ENCODE results near the gene CSNK1A1L.

Gene CSNK1A1L

GRCh38 chr13:37072024-37072423 is 33.4 kb downstream of the CSNK1A1L start:
- H3K9me2 ChIP-seq (replicated peaks; ENCODE audit: control insufficient read depth, low read length): no peaks in the 10 kb centered on the region
- no peak overlapping the region for H3K4me2 ChIP-seq (ENCODE audit: low read length)
- no peaks in the 10 kb centered on the region; the same call in 1 of the 2 replicates for H3F3A ChIP-seq (ENCODE audit: control insufficient read depth, insufficient read depth)
- TF ChIP-seq, protein P1, sequence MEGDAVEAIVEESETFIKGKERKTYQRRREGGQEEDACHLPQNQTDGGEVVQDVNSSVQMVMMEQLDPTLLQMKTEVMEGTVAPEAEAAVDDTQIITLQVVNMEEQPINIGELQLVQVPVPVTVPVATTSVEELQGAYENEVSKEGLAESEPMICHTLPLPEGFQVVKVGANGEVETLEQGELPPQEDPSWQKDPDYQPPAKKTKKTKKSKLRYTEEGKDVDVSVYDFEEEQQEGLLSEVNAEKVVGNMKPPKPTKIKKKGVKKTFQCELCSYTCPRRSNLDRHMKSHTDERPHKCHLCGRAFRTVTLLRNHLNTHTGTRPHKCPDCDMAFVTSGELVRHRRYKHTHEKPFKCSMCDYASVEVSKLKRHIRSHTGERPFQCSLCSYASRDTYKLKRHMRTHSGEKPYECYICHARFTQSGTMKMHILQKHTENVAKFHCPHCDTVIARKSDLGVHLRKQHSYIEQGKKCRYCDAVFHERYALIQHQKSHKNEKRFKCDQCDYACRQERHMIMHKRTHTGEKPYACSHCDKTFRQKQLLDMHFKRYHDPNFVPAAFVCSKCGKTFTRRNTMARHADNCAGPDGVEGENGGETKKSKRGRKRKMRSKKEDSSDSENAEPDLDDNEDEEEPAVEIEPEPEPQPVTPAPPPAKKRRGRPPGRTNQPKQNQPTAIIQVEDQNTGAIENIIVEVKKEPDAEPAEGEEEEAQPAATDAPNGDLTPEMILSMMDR (IDR thresholded peaks at IDR 0.05; ENCODE audit: low read depth, low read length, poor library complexity, severe bottlenecking): no peak
- no peak for TF ChIP-seq EZH2phosphoT487 (IDR thresholded peaks at IDR 0.05; ENCODE audit: borderline replicate concordance, low read length)
- peaks cover 23% of the 10 kb centered on the region for H3K4me1 ChIP-seq (ENCODE audit: control insufficient read depth, low read length)
- no peaks in the 10 kb centered on the region for H3K9me3 ChIP-seq (ENCODE audit: control insufficient read depth, insufficient read depth, low read length)
- no peaks in the 10 kb centered on the region for H4K20me1 ChIP-seq (ENCODE audit: control insufficient read depth, insufficient read depth, low read depth, low read length)
- H3K27me3 ChIP-seq (ENCODE audit: control insufficient read depth, low read length): no peaks in the 10 kb centered on the region
- H3K4me3 ChIP-seq (ENCODE audit: low read length): no peak overlapping the region
- H3K79me2 ChIP-seq (ENCODE audit: control insufficient read depth, low read length): no peaks in the 10 kb centered on the region
- no peak overlapping the region for H3K27ac ChIP-seq (ENCODE audit: low read depth, low read length)
- H3K36me3 ChIP-seq (ENCODE audit: control insufficient read depth, low read length): no peaks in the 10 kb centered on the region

- no peaks in the 10 kb centered on the region for H3K79me2 ChIP-seq (ENCODE audit: control insufficient read depth, low read length)
- no peaks in the 10 kb centered on the region for H4K20me1 ChIP-seq (ENCODE audit: control insufficient read depth, insufficient read depth, low read depth, low read length)
- peaks cover 26% of the 10 kb centered on the region for H3K4me1 ChIP-seq (ENCODE audit: control insufficient read depth, low read length)
- no peaks in the 10 kb centered on the region for H3K27me3 ChIP-seq (ENCODE audit: control insufficient read depth, low read length)
- TF ChIP-seq, protein P1 (IDR thresholded peaks at IDR 0.05; ENCODE audit: low read depth, low read length, poor library complexity, severe bottlenecking): no peak
- no peak for TF ChIP-seq EZH2phosphoT487 (IDR thresholded peaks at IDR 0.05; ENCODE audit: borderline replicate concordance, low read length)
- H3K4me2 ChIP-seq (ENCODE audit: low read length): no peak overlapping the region
- H3K27ac ChIP-seq (ENCODE audit: low read depth, low read length): no peak overlapping the region
- H3F3A ChIP-seq (ENCODE audit: control insufficient read depth, insufficient read depth): no peaks in the 10 kb centered on the region; the same call in 1 of the 2 replicates
- H3K36me3 ChIP-seq (ENCODE audit: control insufficient read depth, low read length): no peaks in the 10 kb centered on the region
- no peaks in the 10 kb centered on the region for H3K9me2 ChIP-seq (replicated peaks; ENCODE audit: control insufficient read depth, low read length)
- no peaks in the 10 kb centered on the region for H3K9me3 ChIP-seq (ENCODE audit: control insufficient read depth, insufficient read depth, low read length)
- no peak overlapping the region for H3K4me3 ChIP-seq (ENCODE audit: low read length)
Measured at GRCh38 chr13:37070956-37071355, 34.5 kb downstream of the CSNK1A1L start.

DNA sequence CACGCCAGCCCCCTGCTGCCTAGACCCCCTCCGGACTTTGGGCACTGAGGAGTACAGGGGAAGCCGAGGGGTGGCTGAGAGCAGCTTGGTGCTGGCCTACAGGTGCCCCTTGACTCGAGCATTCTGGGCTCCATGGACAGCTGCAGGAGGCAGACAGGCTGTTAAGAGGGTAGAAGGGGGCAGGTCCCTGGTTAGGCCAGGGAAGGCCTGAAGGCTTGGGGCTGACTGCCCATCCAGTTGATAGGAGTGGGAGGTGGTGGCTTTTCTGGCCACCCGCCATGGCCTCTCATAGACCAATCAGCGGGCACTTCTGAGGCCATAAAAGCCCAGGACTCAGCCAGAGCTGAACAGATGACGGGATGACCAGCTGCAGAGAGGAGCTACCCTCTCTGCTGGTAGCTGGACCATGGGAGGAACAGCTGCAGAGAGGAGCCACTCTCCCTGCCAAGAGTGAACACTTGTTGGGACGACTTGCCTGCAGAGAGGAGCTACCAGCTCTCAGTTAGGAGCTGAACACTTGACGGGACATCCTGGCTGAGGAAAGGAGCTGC is 35.2 kb downstream of the CSNK1A1L start:
- no peaks in the 10 kb centered on the region for H3K27me3 ChIP-seq (ENCODE audit: control insufficient read depth, low read length)
- H3K9me3 ChIP-seq (ENCODE audit: control insufficient read depth, insufficient read depth, low read length): no peaks in the 10 kb centered on the region
- H3K9me2 ChIP-seq (replicated peaks; ENCODE audit: control insufficient read depth, low read length): no peaks in the 10 kb centered on the region
- H3K4me2 ChIP-seq (ENCODE audit: low read length): no peak overlapping the region
- H3K27ac ChIP-seq (ENCODE audit: low read depth, low read length): no peak overlapping the region
- H3K4me3 ChIP-seq (ENCODE audit: low read length): no peak overlapping the region
- no peaks in the 10 kb centered on the region for H3K79me2 ChIP-seq (ENCODE audit: control insufficient read depth, low read length)
- no peaks in the 10 kb centered on the region; the same call in 1 of the 2 replicates for H3F3A ChIP-seq (ENCODE audit: control insufficient read depth, insufficient read depth)
- peaks cover 28% of the 10 kb centered on the region for H3K4me1 ChIP-seq (ENCODE audit: control insufficient read depth, low read length)
- no peaks in the 10 kb centered on the region for H3K36me3 ChIP-seq (ENCODE audit: control insufficient read depth, low read length)
- H4K20me1 ChIP-seq (ENCODE audit: control insufficient read depth, insufficient read depth, low read depth, low read length): no peaks in the 10 kb centered on the region
- no peak for TF ChIP-seq EZH2phosphoT487 (IDR thresholded peaks at IDR 0.05; ENCODE audit: borderline replicate concordance, low read length)
- TF ChIP-seq, protein P1 (IDR thresholded peaks at IDR 0.05; ENCODE audit: low read depth, low read length, poor library complexity, severe bottlenecking): no peak

All from DOHH2 (cell line).